GM19351 (cell line): Measurements from ENCODE around the gene KDM4B.

Source experiments
- ATAC-seq: cut with Tn5 transposase; IDR thresholded peaks from one replicate; pipeline ENCODE4 v1.9.1; 2021; ENCODE audit warnings: mild to moderate bottlenecking, moderate library complexity; ENCODE audit not compliant: unreplicated experiment

The KDM4B gene

DNA sequence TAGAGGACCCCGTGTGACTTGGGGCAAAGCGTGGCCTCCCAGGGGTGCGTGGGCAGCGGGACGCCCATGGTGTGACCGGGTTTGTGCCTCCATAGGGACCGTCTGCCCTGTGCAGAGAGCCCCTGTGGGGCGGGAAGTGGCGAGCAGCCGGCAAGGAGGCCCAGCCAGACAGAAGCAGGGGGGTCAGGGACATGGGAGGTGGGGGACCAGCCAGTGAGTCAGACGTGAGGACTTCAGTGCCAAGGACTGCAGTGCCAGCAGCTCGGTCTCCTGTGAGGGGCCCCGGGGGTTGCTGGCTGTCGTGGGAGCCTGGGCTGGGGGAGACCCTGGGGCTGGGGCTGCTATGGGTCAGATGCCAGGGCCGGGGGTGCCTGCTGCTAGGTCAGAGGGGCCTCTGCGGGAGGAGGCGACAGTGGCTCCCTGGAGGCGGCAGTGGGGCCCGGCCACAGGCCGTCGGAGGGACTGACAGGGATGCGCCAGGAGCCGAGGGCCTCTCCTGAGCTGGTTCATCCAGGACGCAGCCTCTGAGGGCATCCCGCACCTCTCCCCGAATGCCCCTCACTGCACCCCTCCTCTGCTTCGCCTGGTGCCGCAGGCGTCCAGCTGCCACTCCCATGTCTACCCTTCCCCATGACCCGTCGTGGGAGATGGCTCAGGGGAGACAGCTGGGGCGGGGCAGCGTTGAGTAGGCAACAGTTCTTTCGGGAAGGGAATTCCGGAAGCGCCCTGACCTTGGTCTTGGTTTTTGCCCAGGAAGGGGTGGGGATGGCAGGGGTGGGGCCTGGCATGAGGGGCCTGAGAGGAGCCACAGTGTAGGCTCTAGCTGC, 80.0 kb downstream of the KDM4B start:
- ATAC-seq, result no peak

DNA sequence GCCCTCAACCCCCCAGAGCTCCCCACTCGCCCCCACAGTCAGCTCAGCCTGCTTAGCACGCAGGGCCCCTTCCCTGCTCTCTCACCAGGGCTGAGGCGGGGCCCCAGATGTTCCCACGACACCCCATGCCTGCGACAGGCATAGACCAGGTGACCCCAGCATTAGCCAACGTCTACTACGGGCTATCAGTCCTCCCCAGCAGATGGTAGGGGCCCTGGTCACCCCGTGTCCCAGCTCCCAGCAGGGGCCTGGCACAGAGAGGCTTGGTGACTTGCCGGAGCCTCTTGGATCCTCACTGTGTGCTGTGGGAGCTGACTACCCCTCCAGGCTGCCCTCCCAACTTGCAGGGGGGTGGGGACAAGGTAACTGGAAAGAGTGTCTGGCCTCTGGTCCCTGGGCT, 80.6 kb downstream of the KDM4B start:
- no peak for ATAC-seq

DNA sequence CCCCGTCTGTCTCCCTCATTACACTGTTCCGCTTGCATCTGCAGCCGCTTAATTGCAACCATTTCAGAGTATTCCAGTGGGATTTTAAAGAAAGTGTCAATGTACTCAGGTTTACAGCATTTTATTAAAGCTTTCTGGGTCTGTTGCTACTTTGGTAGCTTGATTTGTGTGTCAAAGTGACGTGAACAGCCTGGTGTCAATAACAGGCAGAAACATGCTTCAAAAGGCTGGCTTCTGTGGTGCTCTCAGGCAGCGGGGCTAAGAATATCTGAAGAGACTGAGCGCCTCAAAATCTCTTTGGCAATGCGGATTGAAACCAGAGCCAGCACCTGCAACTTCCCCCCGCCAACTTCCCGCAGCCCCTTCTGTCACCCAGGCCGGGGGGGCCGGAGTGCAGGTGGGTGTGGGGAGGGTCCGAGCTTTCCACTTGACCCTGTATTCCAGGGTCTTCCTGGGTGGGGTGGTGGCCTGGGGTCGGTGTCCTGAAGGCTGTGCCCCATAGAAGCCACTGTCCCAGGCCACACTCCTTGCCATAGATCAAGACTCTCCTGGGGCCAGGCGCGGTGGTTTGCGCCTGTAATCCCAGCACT, 81.2 kb downstream of the KDM4B start:
- ATAC-seq, result no peak

DNA sequence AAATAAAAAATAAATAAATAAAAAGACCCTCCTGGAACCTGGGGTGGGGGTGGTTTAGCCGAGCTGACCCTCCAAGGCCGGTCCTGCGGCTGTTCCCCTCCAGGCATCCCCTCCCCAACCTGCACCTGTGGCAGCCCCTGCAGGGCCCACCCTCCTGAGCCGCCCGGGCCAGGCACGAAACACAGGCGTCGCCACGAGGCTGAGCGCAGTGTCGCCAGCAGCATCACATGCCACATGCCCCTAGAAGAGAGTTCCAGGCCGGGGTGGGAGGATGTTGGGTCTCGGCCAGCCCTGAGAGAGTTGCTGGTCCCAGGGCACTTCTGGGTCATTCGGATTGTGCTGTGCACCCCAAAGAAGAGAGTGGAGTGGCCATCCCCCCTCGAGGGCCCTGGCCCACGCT, 82.0 kb downstream of the KDM4B start:
- no peak for ATAC-seq

DNA sequence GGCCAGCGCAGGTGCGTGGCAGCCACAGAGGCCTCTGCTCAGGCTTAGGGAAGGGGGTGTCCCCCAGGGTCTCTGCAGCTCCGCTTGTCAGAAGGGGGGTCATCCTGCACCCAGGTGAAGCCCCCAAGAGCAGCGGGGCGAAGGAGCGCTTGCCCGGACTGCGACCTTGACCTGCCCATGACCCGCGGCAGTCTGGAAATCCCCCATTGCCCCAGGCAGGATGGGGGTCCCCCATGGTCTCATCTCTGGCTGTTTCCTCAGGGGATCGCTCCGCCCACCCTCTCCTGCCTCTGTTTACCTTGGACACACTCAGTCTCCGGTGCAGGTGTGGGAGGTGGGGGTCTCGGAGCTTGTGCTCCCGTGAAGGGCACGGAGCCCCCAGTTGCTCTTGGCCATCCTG, 82.7 kb downstream of the KDM4B start:
- ATAC-seq, result no peak

DNA sequence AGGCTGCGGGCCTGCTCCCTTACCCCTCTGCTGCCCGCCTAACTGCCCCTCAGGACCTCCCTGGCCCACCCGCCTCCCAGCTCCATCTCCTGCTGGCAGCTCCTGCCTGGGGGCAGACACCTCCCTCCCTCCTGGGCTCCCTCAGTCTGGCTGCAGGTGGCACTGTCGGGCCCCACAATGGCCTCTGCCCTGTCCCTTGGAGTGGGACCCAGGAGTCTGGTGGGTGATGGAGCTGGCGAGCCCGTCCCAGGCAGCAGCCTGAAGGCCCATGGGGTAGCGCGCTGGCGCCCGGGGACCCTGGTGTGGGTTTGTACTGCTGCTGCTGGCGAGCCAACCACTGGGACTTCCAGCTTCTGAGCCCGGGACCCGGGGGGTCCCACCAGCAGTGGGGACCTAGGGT, 83.6 kb downstream of the KDM4B start:
- no peak for ATAC-seq

DNA sequence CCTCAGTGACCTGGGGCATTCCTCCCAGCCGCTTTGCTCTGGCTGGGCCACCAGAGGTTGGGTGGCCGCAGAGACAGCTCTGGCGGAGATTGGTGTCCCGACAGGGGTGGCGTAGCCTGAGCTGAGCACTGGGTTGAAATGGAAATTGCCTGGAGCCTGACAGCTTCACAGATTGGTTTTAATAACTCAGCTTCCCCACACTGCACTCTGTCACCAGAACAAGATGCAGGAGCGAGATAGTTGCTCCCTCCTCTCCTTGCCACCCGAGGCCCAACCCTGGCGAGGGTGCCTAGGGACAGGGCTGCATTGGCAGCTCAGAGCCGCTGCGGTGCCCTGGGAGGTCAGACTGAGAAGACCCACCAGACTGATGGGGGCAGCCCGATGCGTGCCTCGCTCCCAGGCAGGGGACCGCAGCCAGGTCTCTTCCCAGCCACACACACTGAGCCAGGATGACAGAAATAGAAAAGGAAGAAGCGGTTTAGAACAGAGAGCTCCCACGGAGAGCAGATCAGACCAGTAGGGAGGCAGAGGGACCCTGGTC, 84.1 kb downstream of the KDM4B start:
- no peak for ATAC-seq

DNA sequence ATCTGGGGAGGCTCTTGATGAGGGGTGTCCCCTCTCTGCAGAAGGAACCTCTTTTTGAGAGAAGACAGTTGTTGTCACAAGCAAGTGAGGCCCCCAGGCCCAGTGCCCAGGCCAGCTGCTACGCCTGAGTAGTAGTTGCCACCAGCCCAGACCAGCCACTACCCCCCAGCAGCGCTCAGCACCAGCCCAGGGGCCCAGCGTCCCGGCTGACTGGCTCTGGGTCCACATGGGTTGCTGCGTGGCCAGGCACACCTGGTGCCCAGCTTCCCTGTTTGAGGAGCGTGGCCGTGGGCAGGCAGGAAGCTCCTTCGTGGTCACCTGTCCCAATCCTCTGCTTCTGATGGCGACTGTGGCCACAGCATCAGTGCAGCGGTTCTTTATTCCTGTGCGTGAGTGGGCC, 84.7 kb downstream of the KDM4B start:
- no peak for ATAC-seq

DNA sequence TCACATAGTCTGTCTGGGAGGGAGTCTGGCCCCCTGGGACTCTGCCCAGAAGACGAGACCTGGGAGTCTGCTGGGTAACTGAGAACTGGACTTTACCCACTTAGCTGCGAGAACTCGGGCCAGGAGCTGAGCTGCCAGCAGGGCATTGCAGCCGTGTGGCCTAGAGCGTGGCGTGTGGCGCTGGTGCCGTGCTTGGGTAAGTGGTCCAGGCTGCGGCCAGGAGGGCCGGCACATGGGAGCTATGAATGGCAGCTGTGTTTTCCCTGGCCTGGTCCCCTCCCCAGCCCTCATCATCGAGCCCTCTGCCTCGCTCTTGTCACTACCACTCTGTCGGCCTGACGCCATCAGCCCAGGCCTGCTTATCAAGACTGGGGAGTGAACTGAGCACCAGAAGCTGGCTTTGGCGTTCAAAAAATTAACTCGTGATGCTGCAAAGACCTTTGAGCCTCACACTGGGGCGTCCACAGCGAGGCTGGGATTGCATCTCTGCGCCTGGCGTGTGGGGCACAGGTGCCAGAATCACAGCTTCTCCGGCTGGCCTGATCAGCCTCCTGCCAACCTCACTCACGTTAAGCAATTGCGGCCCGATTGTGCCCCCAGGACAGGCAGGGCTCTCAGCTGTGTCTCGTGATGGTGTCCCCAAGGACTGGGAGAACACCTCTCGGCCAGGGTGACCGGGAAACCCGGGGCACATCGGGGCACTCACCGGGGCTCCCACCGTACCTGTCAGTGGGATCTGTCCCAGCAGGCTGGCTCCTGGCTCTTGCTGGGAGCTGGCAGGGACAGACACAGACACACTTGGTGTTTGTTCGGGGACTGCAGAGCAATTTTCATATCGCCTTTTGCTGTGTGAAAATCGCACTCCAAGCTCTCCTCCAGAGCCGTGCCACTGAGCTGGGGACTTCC, 85.9 kb downstream of the KDM4B start:
- ATAC-seq, result no peak

DNA sequence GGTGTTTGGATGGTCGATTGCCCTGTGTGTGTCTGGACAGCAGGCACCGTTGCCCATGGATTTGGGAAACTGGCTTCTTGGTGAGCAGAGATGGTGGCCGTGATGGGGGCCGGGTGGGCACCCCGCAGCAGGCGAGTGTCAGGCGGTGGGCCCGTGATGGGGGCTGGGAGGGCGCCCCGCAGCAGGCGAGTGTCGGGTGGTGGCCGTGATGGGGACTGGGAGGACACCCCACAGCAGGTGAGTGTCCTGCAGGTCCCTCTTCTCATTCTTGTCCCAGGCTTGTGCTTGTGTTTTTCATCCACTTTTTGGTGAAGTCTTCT, 86.5 kb downstream of the KDM4B start:
- no peak for ATAC-seq

DNA sequence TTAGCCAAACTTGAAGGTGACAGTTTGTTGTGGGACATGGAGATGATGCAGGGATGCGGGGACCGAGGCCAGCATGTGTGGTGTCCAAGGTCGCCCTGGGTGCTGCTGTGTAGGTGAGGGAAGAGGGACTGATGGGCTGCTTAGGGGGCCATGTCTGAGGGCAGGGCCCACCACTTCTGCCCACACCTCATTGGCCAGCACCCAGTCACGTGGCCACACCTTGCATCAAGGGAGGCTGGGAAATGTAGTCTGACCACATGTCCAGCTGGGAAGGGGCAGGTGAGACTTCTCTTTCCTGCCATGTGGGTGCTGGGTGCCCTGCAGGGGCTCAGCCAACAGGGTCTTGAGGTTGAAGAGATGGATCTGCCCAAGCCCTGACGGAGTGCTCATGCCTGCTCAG, 88.9 kb downstream of the KDM4B start:
- ATAC-seq, result no peak

DNA sequence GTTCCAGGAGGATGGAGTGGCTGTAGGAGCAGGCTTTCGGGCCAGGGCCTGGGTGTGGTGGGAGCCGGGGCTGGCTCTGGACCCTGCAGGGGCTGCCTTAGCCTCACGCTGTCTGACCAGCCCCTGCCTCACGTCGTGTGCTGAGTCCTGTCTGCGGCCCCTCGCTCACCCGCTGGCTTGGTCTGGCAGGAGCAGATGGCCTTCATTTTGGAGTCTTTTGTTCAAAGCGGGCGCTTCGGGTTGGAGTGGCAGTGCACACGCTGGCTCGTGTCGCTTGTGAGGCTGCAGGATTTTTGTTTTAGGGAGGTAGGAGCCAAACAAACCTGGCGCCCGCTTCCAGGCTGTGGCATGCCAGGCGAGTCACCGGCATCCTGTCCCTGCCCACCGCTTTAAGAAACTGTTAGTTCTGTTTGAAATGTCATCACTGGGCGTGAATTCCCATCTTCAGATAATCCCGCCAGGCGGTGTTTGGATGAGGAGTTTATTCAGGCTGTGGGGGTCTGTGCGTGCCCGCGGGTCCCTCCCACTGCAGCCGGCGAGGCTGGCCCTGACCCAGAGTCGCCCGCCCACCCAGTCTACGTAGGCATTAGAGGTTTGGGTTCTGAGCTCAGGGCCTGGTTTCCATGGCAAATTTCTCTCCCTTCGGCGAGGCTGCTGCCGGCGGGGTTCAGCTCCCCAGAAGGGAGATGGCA, 89.8 kb downstream of the KDM4B start:
- no peak for ATAC-seq

DNA sequence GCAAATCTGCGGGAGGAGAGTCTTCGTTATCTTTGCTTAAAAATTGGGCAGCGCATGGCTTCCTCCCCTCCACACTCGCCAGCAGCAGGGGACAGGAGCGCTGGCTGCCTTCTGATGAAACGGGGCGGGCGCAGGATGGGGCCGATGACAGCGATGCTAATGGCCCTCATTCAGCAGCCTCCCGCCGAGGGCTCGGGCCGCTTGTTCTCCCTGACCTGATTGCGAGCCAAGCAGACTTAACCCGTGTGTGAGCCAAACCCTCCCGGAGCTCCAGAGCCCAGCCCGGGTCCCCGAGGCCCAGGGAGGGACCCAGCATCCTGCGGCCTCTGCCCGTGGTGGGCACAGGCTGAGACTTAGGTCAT, 90.3 kb downstream of the KDM4B start:
- ATAC-seq, result no peak

DNA sequence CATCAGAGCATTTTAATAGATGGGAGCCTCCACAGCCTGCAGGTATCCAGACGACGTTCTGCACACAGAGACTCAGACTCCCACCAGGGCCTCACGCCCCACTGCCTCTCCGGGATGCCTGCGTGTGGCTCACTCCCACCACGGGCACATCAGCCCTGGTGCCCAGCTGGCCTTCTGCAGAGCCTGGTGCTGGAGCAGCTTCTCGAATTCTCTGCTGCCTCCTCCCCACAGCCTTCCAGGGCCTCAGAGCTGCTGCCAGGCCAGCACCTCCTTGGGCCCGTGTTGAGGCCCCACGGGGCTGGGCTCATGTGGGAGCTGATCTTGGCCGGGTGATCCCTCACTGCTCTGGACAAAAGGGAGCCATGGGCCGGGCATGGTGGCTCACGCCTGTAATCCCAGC, 90.9 kb downstream of the KDM4B start:
- no peak for ATAC-seq

DNA sequence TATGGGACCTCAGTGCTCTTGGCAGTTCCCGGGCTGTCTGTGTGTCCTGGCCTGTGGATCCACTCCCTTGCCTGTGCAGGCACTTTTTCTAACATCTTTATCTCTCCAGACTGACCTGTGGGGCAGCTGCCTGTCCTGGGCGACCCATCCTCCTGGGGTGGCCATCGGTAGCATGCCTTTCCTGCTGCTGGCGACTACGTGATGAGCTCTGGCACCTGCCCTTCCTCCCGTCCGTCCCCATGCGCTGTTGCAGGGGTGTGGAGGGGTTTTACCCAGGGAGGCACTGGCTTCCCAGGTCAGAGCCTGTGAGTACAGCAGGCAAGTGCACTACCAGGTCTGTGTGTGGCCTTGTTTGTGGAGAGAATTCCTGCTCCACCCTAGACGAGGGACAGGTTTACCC, 93.3 kb downstream of the KDM4B start:
- ATAC-seq, result no peak

DNA sequence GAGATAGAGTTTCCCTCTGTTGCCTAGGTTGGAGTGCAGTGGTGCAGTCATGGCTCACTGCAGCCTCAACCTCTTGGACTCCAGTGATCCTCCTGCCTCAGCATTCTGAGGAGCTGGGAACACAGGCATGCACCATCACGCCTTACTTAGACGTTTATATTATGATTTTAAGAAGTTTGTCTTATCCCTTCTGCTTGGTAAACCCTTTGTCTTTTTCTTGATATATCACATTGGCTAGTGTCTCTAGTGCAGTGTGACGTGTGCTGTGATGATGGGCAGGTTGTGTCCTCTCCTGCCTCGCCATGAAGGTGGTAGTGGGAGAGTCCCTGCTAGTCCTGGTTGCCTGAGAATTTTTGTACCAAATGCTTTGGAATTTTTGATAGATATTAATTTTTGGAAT, 93.9 kb downstream of the KDM4B start:
- ATAC-seq, result no peak

DNA sequence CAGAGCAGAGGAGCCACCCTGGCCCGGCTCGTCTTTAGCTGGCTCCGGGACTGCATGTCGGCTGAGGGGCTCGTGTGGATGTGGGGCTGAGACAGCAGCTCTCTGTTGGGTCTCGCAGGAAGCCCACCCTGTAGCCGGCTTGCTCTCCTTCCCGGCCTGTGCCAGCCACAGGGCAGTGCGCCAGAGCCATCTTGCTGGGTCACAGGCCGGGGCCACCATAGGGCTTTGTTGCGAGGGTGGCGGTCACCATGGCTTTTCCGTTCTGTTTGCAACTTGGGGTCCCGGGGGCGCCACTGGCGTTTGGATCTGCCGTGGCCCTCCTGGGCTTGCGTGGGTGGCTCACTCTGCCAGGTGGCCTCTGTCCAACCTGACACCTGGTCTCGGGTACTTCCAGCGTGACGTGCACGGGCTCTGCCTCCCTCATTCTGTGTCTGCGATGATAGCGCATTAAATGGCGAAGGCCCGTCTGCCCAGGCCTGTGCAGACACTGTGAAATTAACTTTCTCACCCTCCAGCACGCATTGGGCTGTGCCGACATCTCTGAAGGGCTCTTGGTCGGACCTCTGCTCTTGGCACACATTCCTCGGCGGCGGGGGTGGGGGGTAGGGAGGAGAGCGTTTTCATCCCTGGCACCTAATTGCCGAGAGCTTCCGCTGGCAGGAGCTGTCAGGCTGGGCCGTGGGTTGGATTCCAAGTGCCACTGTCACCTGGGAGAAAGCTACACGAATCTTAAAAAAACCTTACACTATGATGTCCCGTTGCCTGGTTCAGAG, 95.1 kb downstream of the KDM4B start:
- ATAC-seq, result no peak

DNA sequence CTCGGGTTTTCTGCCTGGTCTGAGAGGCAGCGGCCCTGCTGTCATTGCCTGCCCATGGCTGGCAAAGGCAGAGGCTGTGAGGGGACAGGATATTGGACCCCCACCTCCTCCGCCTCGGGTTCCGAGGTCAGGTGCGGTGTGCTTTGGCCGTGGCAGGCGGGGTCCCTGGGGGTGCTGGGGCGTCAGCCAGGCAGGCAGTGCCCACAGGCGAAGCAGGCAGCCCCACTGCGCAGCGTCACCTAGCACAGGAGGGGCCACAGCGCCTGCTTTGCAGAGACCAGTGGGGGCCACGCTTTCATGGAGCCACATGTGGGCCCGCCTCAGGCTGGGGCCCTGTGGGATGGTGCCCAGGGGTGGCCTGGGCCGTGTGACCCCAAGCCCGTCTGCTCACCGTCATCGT, 96.0 kb downstream of the KDM4B start:
- no peak for ATAC-seq

DNA sequence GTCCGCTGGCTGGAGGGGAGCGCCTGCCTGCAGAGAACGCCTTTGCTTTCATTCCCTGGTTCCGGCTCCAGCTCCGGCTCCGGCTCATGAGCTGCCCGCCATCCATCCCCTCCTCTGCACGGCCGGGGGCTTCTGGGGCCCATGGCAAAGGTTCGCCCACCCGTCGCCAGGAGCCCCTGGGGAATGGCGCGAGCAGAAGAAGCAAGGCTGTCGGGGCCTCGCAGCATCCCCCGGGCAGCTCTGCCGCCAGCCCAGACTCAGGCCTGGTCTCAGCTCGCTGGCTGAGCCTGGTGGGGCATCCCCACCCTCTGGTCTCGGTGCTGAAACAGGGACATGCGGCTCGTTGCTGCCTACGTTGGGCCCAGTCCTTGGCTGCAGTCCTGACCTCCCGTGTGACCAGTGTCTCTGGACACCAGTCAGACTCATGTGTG, 96.8 kb downstream of the KDM4B start:
- ATAC-seq, result no peak

DNA sequence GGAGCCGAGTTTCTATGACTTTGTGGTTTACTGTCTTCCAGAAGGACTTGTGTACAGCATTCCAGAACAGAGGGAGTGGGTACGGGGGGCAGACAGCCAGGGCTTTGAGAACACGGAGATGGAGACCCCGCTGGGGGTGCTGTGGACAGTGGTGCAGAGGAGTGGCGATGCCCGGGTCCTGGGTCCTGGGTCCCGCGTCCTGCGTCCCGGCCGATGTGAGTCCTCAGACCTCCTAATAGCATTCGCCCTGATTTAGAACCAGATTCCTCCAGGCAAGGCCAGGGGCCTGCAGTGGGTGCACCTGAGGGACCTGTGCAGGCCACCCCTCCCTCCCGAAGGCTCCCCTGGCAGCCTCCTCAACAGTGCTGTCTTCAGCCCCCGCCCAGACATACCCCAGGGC, 97.9 kb downstream of the KDM4B start:
- ATAC-seq, result no peak
